ENCODE results near the gene HECTD4. TPM values are rescaled to one million over a fixed set of nuclear protein-coding genes. Genes with fewer than 3 reads are reported as not detected.

Gene HECTD4
- total and polyA plus RNA-seq, 2 of the 4 experiments (the other 2 are of a cell fraction), result 12.9 to 13.0 TPM

GRCh38 chr12:112236786-112237185, 145.4 kb downstream of the HECTD4 start:
- no peaks in the 10 kb centered on the region for H3K9me3 ChIP-seq (ENCODE audit: control insufficient read depth, insufficient read depth, low read length)
- dilution Hi-C loops (cut with HindIII; ENCODE audit: low sequenced_read_pairs, unreplicated experiment) (no loop called here), intact Hi-C loops (cut with micrococcal nuclease) (loop anchor here (5.0 kb wide), 1 partner anchor 39 kb away; no protein-coding TSS in a partner anchor), in situ Hi-C loops (cut with MboI; ENCODE audit: low sequenced_read_pairs) (no loop called here)
- H4K20me1 ChIP-seq (ENCODE audit: insufficient read depth, low read length), result no peaks in the 10 kb centered on the region
- no peak overlapping the region for H2BK15ac ChIP-seq (ENCODE audit: low read depth, low read length)
- no peak overlapping the region for H3K4me2 ChIP-seq (ENCODE audit: low read depth, low read length)
- BruUV-seq (replicated peaks), result no TSS peak
- no peak overlapping the region for H2AK5ac ChIP-seq (ENCODE audit: low read depth, low read length)
- POLR2A ChIA-PET (ENCODE audit: unreplicated experiment), result no interaction called here
- H3K4me1 ChIP-seq (ENCODE audit: control insufficient read depth, insufficient read depth, low read length), result no peaks in the 10 kb centered on the region
- H4K91ac ChIP-seq (ENCODE audit: insufficient read depth, low read depth, low read length), result no peak overlapping the region
- no peak overlapping the region for H3K4ac ChIP-seq (ENCODE audit: low read depth, low read length)
- no peak overlapping the region for H3K56ac ChIP-seq (ENCODE audit: extremely low read depth, insufficient read depth, low read length)
- no peak overlapping the region for H4K8ac ChIP-seq (ENCODE audit: low read depth in 2 of 2, low read length in 2 of 2)
- H3K36me3 ChIP-seq (ENCODE audit: control insufficient read depth, insufficient read depth, low read length), result peaks cover 53% of the 10 kb centered on the region
- H3K79me1 ChIP-seq (ENCODE audit: low read depth in 1 of 2, low read length in 2 of 2), result no peaks in the 10 kb centered on the region
- TF ChIP-seq BHLHE40 (IDR thresholded peaks at IDR 0.05; ENCODE audit: low read depth, low read length) (no peak), POLR2A (IDR thresholded peaks at IDR 0.05; ENCODE audit: low read depth, low read length) (no peak), MAZ (IDR thresholded peaks at IDR 0.05; ENCODE audit: borderline replicate concordance, low read depth, low read length) (no peak), RAD21 (IDR thresholded peaks at IDR 0.05; ENCODE audit: low read length) (no peak), RFX5 (IDR thresholded peaks at IDR 0.05; ENCODE audit: low read depth, low read length) (no peak), SMC3 (IDR thresholded peaks at IDR 0.05; ENCODE audit: low read depth, low read length) (no peak), RCOR1 (IDR thresholded peaks at IDR 0.05; ENCODE audit: insufficient replicate concordance, low read length) (no peak), CEBPB (IDR thresholded peaks at IDR 0.05; ENCODE audit: low read depth, low read length) (no peak)
- TF ChIP-seq, protein P1, sequence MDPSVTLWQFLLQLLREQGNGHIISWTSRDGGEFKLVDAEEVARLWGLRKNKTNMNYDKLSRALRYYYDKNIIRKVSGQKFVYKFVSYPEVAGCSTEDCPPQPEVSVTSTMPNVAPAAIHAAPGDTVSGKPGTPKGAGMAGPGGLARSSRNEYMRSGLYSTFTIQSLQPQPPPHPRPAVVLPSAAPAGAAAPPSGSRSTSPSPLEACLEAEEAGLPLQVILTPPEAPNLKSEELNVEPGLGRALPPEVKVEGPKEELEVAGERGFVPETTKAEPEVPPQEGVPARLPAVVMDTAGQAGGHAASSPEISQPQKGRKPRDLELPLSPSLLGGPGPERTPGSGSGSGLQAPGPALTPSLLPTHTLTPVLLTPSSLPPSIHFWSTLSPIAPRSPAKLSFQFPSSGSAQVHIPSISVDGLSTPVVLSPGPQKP (IDR thresholded peaks at IDR 0.05; ENCODE audit: borderline replicate concordance, low read depth, low read length), result no peak
- no peak overlapping the region for H3K9ac ChIP-seq (ENCODE audit: low read depth, low read length)
- CTCF ChIA-PET, result interaction anchor here (0.9 kb wide), 1 partner anchor 11 kb away, joined by 4 read pairs; no protein-coding TSS in a partner anchor
- H2BK120ac ChIP-seq (ENCODE audit: low read depth, low read length), result no peak overlapping the region
- no peak overlapping the region for H3K27ac ChIP-seq (ENCODE audit: insufficient read depth, low read length)
- no peak overlapping the region for H2BK5ac ChIP-seq (ENCODE audit: low read depth, low read length, poor library complexity, severe bottlenecking)
- ATAC-seq (ENCODE audit: low read depth), result no peak
- no peak overlapping the region for H3K14ac ChIP-seq (replicated peaks; ENCODE audit: low read depth, low read length)
- no peak overlapping the region for H2AFZ ChIP-seq (replicated peaks; ENCODE audit: low read length, poor library complexity)
- no peak overlapping the region for H2BK20ac ChIP-seq (ENCODE audit: low read depth, low read length)
- no peaks in the 10 kb centered on the region for H3K27me3 ChIP-seq (ENCODE audit: control insufficient read depth, insufficient read depth, low read length)
- no peak overlapping the region for H3K18ac ChIP-seq (ENCODE audit: low read depth, low read length)
- no peak overlapping the region for H4K5ac ChIP-seq (ENCODE audit: low read depth, low read length)
- H2AK9ac ChIP-seq (replicated peaks; ENCODE audit: low read depth, low read length, poor library complexity), result no peak overlapping the region
- WGBS, 2 experiments (ENCODE audit: extremely low coverage in 2 of 2, insufficient read length in 1 of 2), result 100% methylated on average over 3 of the region's 7 CpGs; no CpG with 5 or more reads in 1 of the 2 experiments
- no peak for DNase-seq
- peaks cover 3% of the 10 kb centered on the region; the same call in 1 of the 2 replicates for H3K9me1 ChIP-seq (ENCODE audit: insufficient read depth, low read length)
- no peak overlapping the region for H3K4me3 ChIP-seq (ENCODE audit: insufficient read depth, low read depth, low read length)
- H3K23ac ChIP-seq (ENCODE audit: low read depth, low read length), result no peak overlapping the region

Data from IMR-90 (cell line).